Measurements from ENCODE around the gene ACOD1.
A peak's percentile ranks its signal among the peaks of the same experiment; 100 is the strongest.

The ACOD1 gene

GRCh38 chr13:76969488-76970365 is 21.4 kb downstream of the ACOD1 start:
- DNase-seq (no peak), ATAC-seq (no peak)
- H3K4me3 Mint-ChIP-seq: no peak overlapping the region
- H3K27me3 Mint-ChIP-seq: peaks cover 42% of the 10 kb centered on the region
- H3K27ac Mint-ChIP-seq: no peak overlapping the region
- H3K9me3 Mint-ChIP-seq: no peaks in the 10 kb centered on the region
- peaks cover 10% of the 10 kb centered on the region for H3K4me1 Mint-ChIP-seq

DNA sequence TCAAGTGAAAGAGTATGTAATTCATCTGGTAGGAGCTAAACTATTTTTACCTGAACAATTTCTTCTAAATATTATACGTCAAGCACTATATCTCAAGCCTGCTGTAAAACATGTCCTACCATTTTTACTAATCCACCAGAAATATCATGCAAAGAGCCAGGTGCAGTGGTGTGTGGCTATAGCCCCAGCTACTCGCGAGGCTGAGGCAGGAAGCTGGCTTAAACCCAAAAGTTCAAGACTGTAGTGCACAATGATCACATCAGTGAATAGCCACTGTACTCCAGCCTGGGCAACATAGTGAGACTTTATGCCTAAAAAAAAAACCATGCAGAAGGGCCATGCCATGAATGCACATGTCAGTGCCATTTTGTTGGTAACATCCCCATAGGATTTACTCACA is 22.9 kb downstream of the ACOD1 start:
- peaks cover 10% of the 10 kb centered on the region for H3K4me1 Mint-ChIP-seq
- no peaks in the 10 kb centered on the region for H3K9me3 Mint-ChIP-seq
- H3K27ac Mint-ChIP-seq: no peak overlapping the region

GRCh38 chr13:76971851-76972829 is 23.8 kb downstream of the ACOD1 start:
- DNase-seq: no peak
- no peaks in the 10 kb centered on the region for H3K9me3 Mint-ChIP-seq
- peaks cover 52% of the 10 kb centered on the region for H3K27me3 Mint-ChIP-seq
- no peak for ATAC-seq
- H3K27ac Mint-ChIP-seq: peak overlapping the region in 1 of 2 donors; percentile 9
- H3K4me3 Mint-ChIP-seq: no peak overlapping the region
- peaks cover 19% of the 10 kb centered on the region for H3K4me1 Mint-ChIP-seq

More for the DNA sequence above, 22.9 kb downstream of the ACOD1 start:
- H3K4me3 Mint-ChIP-seq: no peak overlapping the region
- no peak for DNase-seq
- ATAC-seq: no peak
- H3K27me3 Mint-ChIP-seq: peaks cover 46% of the 10 kb centered on the region

DNA sequence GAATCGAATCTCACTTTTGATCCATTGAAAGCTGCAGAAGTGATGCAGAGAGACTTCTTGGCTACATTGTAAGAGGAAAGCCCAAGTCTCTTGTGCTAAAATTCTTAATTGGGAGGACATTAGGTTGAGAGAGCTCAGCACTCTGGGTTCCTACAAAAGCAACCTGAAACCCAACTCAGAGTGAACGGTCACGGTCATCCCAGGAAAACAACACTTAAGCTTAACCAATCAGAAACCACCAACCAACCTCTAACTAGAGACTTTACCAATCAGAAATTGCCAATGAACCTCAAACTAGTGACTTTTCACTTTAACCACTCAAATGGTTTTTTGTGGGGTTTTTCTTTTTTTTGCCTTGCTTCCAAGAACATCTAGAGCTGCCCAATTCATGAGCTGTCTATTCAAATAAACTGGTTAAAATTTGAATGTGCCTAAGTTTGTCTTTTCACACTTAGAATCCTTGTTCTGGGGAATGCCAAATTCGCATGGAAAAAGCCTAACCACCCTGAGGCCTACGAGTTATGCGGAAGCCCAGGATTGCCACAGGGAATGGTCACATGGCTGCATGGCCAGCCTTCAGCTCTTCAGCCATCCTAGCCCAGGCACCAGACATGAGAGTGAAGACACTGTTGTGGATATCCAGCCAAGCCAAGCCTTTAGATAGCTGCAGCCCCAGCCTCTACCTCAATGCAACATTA is 25.8 kb downstream of the ACOD1 start:
- ATAC-seq (no peak), DNase-seq (no peak)
- Mint-ChIP-seq H3K4me3 (no peak overlapping the region), H3K9me3 (no peaks in the 10 kb centered on the region), H3K27ac (no peak overlapping the region), H3K27me3 (peaks cover 54% of the 10 kb centered on the region), H3K4me1 (peaks cover 20% of the 10 kb centered on the region)

GRCh38 chr13:76974618-76974975 is 26.3 kb downstream of the ACOD1 start:
- Mint-ChIP-seq H3K27ac (no peak overlapping the region), H3K9me3 (no peaks in the 10 kb centered on the region), H3K4me1 (peaks cover 20% of the 10 kb centered on the region), H3K4me3 (no peak overlapping the region), H3K27me3 (peaks cover 57% of the 10 kb centered on the region)
- ATAC-seq (no peak), DNase-seq (no peak)

DNA sequence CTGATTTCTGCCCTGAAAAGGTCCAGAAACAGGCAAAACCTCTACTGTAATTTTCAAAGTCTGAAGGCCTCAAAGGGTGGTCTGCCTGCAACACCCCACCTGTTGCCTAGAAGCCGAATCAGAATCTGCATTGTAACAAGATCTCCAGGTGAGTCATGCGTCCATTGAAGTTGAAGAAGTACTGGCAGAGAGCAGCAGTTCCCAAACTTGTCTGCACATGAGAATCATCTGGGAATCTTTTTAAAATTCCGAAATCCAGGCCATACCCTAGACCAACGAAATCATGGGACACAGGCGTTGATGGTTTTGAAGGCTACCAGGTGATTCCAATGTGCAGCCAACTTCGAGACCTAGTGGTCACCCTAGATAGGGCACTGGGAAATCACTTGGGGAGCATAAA is 27.6 kb downstream of the ACOD1 start:
- no peak overlapping the region for H3K27ac Mint-ChIP-seq
- peaks cover 26% of the 10 kb centered on the region for H3K4me1 Mint-ChIP-seq
- H3K4me3 Mint-ChIP-seq: no peak overlapping the region
- H3K9me3 Mint-ChIP-seq: no peaks in the 10 kb centered on the region
- H3K27me3 Mint-ChIP-seq: peaks cover 58% of the 10 kb centered on the region
- ATAC-seq: no peak
- DNase-seq: no peak

GRCh38 chr13:76976490-76976889 is 28.2 kb downstream of the ACOD1 start:
- Mint-ChIP-seq H3K4me1 (peaks cover 26% of the 10 kb centered on the region), H3K27me3 (peaks cover 61% of the 10 kb centered on the region), H3K9me3 (no peaks in the 10 kb centered on the region), H3K4me3 (no peak overlapping the region), H3K27ac (no peak overlapping the region)
- ATAC-seq: no peak
- DNase-seq: no peak

DNA sequence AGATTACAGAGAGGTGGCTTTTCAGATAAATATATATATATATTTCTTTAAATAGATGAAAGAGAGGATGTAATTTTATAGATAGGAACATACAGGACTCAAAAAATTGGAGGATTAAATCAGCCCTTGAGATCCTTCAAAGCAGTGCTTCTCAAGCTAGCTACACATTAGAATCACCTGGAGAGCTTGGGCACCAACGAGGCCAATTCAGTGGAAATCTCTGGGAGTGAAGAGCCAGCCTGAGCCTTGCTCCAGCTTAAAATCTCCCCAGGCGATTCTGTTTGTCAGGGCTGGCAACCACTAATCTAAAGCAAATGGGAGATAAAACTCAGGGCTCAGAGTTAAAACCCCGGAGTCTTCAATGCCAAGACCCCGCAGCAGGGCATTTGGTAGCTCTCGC is 28.6 kb downstream of the ACOD1 start:
- Mint-ChIP-seq H3K9me3 (no peaks in the 10 kb centered on the region), H3K4me3 (no peak overlapping the region), H3K27ac (no peak overlapping the region), H3K4me1 (peaks cover 26% of the 10 kb centered on the region), H3K27me3 (peaks cover 62% of the 10 kb centered on the region)
- DNase-seq (no peak), ATAC-seq (no peak)

DNA sequence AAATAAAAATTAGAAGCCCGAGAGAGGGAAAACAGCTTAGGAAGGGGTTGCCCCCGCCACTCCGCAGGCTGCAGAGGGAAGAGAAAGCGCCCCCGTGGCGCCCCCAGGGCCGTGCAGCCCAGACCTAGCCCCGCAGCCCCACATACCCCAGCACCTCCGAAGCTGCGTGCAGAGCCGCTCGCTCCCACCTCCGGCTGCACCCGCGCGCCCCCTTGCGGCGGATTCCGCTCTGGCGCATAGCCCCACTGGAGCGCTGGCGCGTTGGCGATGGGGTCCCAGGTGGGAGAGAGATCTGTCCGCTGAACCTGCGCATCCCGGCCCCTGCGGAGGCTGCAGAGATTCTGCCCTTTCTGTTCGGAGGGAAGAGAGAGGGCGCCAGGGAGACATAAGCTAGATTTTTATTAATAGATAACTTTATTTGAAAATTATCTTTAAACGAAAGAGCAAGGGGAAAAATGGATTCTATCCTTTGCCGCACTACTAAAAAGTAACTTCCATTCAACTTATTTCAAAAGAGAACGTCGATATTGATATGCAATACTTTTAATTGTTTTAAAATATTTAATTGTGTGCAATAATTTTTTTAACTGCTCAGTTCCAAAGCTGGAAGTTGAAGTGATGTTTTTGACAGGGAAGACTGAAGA is 31.9 kb downstream of the ACOD1 start:
- peak overlapping the region; percentile 76 to 80 for H3K4me3 Mint-ChIP-seq
- H3K27me3 Mint-ChIP-seq: peaks cover 51% of the 10 kb centered on the region
- no peaks in the 10 kb centered on the region for H3K9me3 Mint-ChIP-seq
- DNase-seq (peak; percentile 84 to 89), ATAC-seq (peak; percentile 100)
- peaks cover 17% of the 10 kb centered on the region for H3K4me1 Mint-ChIP-seq
- H3K27ac Mint-ChIP-seq: no peak overlapping the region

GRCh38 chr13:76982061-76982460 is 33.8 kb downstream of the ACOD1 start:
- ATAC-seq (no peak), DNase-seq (no peak)
- no peak overlapping the region for H3K27ac Mint-ChIP-seq

GRCh38 chr13:76983676-76984075 is 35.4 kb downstream of the ACOD1 start:
- Mint-ChIP-seq H3K4me3 (no peak overlapping the region), H3K4me1 (peaks cover 6% of the 10 kb centered on the region), H3K9me3 (no peaks in the 10 kb centered on the region), H3K27ac (no peak overlapping the region), H3K27me3 (peaks cover 43% of the 10 kb centered on the region)
- DNase-seq (no peak), ATAC-seq (no peak)

More at GRCh38 chr13:76982061-76982460, 33.8 kb downstream of the ACOD1 start:
- H3K9me3 Mint-ChIP-seq: no peaks in the 10 kb centered on the region
- H3K4me1 Mint-ChIP-seq: peaks cover 8% of the 10 kb centered on the region
- H3K4me3 Mint-ChIP-seq: no peak overlapping the region
- H3K27me3 Mint-ChIP-seq: peaks cover 47% of the 10 kb centered on the region

- peak overlapping the region; percentile 99 to 100 for H3K27ac Mint-ChIP-seq
- ATAC-seq: peak; percentile 91
- no peaks in the 10 kb centered on the region for H3K27me3 Mint-ChIP-seq
- peak overlapping the region; percentile 99 for H3K4me3 Mint-ChIP-seq
- DNase-seq: peak; percentile 72 to 88
- no peaks in the 10 kb centered on the region for H3K9me3 Mint-ChIP-seq
- peaks cover 52% of the 10 kb centered on the region for H3K4me1 Mint-ChIP-seq
Measured at GRCh38 chr13:76991432-76991795, 43.1 kb downstream of the ACOD1 start.

DNA sequence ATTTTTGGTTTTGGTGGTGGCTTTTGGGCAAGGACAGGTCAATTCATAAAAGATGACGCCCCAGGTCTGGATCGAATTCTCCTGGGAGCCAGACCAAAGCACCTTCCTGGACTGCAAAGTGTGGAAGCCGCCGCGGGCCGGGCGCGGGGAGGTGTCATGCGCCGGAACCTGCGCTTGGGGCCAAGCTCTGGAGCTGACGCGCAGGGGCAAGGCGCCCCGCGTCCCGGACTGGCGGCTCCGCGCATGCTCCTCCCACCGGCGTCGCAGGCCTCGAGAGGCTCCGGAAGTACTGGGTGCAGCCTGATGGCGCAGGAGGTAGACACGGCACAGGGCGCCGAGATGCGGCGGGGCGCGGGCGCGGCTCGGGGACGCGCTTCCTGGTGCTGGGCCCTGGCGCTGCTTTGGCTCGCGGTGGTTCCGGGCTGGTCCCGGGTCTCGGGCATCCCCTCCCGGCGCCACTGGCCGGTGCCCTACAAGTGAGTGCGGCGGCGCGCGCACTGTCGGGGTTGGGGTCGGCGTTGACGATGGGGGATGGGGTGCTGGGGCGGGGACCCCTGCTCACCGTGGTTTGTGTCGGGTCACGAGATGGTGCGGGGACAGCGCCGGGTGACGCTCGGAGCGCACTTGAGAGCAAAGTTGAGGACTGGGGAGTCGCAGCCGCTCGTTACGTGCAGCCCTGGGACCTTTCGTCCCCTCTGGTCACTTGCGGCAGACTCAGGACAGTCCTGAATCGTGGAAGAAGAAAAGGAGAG is 43.7 kb downstream of the ACOD1 start, which contains the start of gene CLN5:
Gene CLN5, plus strand, starts transcription at position 286 of the 752 bp plus-strand sequence. Its CDS starts 18 bp downstream, at position 304.
- ATAC-seq (peak; percentile 93), DNase-seq (peak; percentile 94 to 96)
- H3K4me1 Mint-ChIP-seq: peaks cover 57% of the 10 kb centered on the region
- peak within 1 kb of the TSS; percentile 99 to 100 for H3K27ac Mint-ChIP-seq
- H3K27me3 Mint-ChIP-seq: no peaks in the 10 kb centered on the region
- no peaks in the 10 kb centered on the region for H3K9me3 Mint-ChIP-seq
- H3K4me3 Mint-ChIP-seq: peak within 1 kb of the TSS; percentile 99

DNA sequence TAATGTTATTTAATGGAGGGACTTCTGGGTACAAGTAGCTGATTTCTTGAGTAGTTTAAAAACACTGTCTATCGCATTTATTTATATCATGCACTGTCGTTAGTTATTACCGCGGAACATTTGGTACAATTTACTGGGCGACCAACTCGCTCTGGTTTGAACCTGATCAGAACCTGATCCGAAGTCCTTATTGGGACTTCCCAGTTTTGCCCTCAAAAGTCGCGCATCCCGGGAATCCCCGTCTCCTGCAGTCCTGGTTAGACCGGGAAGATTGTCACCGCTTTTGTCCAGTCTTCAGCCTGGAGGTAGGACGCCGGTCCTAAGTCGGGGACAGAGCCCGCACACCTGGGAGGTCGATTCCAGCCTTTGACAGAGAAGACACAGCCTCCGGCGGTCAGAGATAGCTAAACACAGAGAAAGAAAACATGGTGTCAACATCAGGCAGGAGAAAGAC is 44.3 kb downstream of the ACOD1 start:
- Mint-ChIP-seq H3K27me3 (no peaks in the 10 kb centered on the region), H3K27ac (peak overlapping the region; percentile 99 to 100), H3K4me1 (peaks cover 61% of the 10 kb centered on the region), H3K9me3 (no peaks in the 10 kb centered on the region), H3K4me3 (peak overlapping the region; percentile 99)
- DNase-seq: peak in 1 of 2 donors; percentile 29
- no peak for ATAC-seq
